Activated effector memory CD4-positive, alpha-beta T cell treated with Interleukin-2 at 50 U/mL for 16 hours (primary cell): ENCODE results near the gene RFC2.
"Not testable (repeated sequence)": the region's sequence is repeated elsewhere in the genome, so short reads cannot be mapped to it uniquely, and the experiment has no call there.

Source experiments
- DNase-seq: peaks from one replicate; pipeline ENCODE4 v3.0.0-alpha.2; 2020

The RFC2 gene

DNA sequence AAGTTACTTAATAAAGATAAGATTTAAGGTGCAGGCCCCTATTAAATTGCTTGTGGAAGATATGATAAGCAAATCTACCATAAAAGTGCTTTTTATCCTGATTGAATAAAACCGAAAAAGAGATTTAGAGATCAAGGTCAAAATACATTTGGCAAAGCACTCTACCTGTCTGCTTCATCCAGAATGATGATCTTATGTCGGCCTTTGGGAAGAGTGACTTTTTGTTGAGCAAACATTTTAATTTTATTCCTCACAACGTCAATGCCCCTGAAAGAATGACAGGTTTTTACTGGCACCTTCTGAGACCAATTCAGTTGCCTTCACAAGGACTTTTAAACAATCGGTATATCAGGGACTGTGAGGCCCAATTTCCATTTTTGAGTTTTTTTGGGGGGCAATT is 7.7 kb downstream of the RFC2 start:
- no peak for DNase-seq

DNA sequence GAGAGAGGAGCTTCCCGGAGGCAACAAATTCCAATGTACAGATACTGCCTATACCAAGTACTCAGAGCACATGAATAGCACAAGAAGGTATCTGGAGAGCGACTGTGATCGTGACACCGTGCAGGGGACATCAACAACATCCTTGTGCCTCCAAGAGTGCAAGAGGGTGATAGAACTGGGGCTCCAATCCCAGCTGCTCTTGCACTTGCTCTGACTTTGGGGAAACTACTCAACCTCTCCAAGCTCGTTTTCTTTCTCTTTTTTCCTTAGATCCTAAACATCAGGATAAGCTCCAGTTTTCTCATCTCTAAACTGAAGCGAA is 12.1 kb downstream of the RFC2 start:
- no peak for DNase-seq

DNA sequence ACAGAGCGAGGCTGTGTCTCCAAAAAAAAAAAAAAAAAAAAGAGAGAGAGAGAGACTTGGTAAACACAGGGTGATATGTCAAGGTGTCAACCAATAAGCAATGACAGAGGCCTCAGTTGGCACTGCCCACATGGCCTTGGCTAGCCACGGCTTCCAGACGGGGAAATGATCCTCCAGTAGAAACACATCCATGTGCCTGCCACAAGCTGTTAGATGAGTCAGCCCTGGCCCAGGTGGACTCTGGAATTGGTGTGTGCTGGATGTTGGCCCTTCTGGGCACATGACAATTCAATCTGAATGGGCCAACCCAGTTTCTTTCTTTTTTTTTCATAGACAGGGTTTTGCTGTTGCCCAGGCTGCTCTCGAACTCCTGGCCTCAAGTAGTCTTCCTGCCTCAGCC is 13.7 kb downstream of the RFC2 start:
- no peak for DNase-seq

DNA sequence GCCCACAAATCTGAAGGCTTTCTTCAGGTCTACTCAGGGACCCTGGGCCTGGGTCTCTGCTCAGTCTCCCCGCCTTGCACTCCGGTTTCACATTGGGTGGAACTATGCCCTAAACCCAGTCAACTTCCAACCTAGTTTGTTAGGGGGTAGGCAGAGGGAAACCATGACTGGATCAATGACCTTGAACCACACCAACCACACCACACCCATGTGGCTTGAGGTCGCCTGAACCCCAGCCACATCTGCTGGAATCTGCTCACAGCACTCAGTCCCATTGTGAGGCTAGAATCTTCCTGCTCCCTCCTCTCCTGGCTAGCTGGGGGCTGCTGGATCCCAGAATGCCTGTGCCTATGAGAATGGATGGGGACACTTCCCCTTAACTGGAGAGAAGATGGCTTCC is 17.9 kb downstream of the RFC2 start:
- no peak for DNase-seq

DNA sequence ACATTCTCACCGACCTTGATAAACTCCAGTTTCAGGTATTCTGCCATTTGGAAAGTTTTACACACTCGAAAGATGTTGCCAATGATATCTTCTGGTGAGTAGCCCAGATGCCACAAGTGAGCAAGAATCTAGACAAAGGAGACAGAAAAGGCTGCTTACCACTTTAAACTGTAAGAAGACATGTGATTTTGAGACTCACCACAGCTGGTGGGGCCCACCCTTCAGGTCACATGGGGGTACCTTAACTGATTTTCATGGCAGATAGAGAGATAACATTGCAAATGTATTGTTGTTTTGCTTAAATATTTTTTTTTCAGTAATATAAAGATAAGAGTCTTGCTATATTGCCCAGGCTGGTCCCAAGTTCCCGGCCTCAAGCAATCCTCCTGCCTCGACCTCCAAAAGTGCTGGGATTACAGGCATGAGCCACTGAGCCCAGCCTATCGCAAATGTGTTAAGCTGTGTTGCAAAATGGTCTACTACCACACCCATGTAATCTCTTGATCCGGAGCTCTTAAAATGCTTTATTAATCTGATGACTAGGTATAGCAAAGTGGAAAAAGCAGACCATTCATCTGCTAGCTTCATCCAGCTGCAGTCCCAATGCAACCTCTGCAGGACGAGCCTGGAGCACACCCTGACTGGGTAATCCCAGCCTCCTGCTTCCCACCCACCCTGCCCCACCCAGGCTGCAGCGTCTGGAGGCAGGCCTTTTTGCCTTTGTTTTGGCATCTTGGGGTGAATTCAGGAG is 18.5 kb downstream of the RFC2 start:
- DNase-seq = no peak

DNA sequence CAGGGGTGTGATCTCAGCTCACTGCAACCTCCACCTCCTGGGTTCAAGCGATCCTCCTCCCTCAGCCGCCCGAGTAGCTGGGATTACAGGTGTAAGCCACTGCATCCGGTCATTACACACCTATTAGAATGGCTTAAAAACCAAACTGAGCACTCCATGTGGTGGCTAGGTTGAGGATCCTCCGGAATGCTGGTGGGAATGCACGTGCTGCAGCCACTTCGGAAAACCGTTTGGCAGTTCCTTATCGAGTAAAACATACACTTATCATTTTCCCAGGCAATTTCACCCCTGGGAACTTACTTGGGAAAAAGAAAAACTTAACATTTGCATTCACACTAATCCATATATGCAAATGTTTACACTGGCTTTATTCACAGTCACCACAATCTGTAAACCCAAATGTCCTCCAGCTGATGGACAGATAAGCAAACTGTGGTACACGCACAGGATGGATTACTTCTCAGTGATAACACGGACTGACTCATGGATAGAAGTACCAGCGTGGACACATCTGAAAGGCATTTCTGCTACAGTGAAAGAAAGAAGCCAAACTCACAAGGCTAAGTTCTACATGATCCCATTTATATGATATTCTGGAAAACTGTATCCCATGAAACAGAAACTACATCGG is 20.4 kb downstream of the RFC2 start:
- DNase-seq = no peak

DNA sequence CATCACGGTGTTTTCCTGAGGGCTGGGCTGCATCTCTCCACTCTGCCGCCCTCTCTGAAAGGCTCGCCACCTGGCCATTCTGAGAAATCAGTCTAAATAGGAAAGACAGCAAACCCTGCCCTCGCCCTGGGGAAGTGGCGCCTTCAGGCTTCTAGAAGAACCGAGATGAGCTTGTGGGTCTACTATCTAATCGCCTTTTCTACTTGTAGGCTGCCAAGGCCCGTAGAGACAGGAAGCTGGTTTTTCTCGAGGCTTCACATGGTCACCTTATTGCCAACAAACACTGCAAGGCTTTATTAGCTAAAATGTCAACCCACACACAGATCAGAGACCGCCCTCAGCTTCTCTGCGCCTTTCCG is 23.0 kb downstream of the RFC2 start:
- DNase-seq = no peak

DNA sequence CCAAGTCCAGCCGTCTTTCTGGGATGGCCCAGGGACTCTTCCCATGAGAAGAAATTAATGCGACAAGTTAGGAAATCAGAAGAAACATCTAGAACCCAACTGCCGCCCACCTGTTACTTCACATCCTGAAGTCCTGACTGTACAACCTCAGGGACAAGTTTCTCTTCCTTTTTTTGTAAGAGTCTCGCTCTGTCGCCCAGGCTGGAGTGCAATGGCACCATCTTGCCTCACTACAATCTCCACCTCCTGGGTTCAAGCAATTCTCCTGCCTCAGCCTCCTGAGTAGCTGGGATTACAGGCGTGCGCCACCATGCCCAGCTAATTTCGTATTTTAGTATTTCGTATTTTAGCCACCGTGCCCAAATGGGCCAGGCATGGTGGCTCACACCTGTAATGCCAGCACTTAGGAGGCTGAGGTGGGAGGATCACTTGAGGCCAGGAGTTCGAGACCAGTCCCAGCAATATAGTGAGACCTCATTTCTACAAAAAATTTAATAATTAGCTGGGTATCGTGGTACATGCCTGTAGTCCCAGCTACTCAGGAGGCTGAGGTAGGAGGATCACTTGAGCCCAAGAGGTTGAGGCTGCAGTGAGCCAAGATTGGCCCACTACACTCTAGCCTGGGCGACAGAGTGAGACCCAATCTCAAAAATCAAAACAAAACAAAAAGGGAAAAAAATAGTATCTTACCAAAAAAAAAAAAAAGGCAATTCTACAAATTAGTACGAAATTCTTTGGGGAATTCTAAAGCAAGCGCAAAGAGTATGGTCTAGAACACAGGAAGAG is 23.6 kb downstream of the RFC2 start:
- no peak for DNase-seq

DNA sequence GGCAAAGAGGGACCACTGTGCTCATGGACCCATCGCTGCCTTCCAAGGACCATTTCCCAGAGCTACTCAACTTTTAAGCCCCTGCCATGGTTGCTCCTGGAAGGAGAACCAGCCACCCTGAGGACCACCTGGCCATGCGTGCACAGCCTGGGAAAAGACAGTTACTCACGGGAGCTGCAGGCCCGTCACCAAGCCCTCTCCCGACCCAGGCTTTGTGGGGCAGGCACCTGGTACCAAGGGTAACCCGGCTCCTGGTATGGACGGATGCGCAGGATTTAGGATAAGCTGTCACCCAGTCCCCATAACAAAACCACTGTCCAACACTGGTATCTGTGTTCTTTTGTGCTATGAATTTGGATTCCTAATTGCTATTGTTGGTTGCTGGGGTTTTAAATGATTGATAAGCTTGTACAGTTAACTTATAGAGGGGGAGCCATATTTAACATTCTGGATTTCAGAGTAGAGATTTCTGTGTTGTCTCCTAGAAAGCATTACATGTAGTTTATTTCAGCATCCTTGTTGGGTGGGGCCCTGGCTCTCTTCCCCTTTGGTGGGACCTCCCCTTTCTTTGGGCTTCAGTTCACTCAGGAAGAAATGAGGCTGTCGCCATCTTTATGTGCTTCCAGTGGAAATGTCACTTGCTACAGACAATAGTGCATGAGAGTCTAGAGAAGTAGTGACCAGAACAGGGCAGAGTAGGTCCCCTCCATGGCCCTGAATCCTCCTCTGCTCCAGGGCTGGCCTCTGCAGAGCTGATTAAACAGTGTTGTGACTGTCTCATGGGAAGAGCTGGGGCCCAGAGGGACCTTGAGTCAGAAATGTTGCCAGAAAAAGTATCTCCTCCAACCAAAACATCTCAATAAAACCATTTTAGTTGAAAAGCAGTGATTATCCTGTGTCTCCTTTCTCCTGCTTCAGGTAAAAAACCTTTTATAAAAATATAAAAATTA is 25.0 kb downstream of the RFC2 start:
- DNase-seq = no peak

DNA sequence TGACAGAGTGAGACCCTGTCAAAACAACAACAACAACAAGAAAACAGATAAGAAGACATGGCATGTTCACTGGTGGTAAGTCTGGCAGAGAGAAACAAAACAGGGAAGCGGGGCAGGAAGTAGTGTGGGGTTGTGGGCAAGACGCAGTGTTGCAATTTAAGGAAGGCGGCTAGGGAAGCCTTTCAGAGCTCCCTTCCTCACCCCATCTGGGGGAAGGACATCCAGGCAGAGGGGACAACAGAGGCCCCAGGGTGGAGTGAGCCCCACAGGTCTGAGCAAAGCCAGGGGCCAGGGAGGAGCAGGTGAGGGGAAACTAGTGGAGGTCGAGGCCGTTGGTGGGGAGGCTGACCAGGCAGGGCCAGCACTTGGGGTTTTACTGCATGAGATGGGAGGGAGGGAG is 27.6 kb downstream of the RFC2 start:
- no peak for DNase-seq

DNA sequence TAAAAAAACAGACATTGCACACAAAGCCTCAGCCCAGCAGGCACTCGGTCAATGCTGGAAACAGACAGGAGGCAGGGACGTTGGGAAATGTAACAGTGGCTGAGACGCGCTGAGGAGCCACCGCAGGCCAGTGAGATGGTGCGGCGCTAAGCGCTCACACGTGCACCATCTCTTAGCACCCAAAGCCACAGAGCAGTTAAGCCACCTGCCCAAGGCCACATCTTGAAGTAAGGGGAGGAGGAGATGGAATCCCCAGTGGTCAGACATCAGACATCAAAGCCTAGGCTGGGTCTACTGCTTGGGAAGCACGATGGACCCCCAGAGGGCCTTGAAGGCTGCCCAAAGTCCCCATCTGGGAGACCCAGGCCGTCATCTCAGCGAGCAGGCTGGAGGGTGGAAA is 28.8 kb downstream of the RFC2 start:
- DNase-seq = no peak

DNA sequence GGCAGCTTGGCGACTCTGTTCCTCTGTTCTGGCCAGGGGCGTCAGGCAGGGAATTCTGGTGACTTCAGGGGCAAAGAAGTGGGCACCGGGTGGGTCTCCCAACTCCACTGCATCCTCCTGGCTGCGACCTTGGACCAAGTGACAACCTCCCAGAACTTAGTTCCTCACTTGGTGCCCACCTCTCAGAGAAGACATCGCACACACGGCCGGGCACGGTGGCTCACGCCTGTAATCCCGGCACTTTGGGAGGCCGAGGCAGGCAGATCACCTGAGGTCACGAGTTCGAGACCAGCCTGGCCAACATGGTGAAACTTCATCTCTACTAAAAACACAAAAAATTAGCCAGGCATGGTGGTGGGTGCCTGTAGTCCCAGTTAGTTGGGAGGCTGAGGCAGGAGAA is 29.3 kb downstream of the RFC2 start:
- DNase-seq = not testable (repeated sequence)

DNA sequence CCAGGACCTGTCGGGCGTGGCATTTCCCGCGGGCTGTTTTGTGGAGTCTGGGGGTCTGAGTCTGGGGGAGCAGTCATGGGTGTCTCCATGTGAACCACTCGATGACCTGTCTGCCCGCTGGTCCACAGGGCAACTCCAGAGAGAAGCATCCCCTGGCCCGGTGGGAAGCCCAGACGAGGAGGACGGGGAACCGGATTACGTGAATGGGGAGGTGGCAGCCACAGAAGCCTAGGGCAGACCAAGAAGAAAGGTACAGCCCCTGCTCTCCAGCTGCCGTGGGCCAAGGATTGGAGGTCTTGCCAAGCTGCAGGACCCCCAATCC is 29.7 kb downstream of the RFC2 start:
- DNase-seq = no peak

DNA sequence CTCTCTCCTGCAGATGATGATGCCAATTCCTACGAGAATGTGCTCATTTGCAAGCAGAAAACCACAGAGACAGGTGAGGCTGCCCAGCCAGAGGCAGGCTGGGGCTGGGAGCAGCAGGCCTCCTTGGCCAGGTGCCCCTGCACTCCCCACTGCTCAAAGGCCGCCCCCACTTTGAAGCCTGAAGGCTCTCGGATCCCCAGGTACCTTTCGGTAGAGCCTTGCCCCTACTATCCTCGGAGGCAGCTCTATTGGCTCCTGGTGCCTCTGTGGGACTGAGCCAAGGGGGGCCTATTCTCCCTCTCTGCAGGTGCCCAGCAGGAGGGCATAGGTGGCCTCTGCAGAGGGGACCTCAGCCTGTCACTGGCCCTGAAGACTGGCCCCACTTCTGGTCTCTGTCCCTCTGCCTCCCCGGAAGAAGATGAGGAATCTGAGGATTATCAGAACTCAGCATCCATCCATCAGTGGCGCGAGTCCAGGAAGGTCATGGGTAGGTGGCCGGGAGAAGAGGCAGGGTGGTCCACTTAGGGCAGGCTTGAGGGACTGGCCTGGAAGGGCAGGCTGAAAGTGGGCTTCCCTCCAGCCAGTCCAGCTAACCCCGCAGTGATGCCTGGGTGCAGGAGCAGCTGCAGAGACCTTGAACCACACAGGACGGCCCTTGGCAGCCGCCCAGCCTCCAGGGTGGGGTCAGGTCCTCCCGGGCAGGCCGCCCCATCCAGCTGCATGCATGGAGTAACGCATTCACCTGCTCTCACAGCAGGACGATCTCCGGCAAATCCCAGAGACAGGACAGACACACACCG is 30.3 kb downstream of the RFC2 start:
- no peak for DNase-seq

DNA sequence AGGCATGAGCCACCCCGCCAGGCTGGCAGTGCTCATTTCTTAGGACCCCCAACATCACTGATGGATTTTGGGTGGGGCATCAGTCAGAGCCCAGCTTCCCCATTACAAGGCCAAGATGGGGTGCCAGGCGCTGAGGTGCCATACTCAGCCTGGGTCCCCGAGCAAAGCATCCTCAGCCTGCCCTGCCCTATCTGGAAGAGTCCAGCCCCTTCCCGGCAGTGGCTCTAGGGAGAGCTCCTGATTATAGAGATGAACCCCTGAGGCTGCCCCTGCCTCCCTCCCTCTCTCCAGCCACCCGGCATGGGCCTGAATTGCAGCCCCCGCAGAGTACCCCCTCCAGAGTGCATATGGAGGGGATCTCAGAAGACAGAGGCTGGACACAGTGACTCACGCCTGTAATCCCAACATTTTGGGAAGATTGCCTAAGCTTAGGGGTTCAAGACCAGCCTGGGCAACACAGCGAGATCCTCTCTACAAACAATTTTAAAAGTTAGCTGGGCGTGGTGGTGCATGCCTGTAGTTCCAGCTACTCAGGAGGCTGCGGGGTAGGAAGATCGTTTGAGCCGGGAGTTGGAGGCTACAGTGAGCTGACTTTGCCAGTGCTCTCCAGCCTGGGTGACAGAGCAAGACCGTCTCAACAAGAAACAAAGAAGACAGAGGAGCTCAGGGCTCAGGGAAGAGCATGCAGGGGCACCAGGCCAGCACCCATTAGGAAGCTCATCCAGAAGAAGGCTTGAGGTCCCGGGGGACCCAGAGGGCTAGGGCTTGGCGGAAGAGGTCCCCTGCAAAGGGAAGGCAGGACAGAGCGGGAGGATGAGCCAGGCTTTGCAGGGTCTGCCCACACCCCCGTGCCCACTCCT is 31.1 kb downstream of the RFC2 start:
- no peak for DNase-seq

DNA sequence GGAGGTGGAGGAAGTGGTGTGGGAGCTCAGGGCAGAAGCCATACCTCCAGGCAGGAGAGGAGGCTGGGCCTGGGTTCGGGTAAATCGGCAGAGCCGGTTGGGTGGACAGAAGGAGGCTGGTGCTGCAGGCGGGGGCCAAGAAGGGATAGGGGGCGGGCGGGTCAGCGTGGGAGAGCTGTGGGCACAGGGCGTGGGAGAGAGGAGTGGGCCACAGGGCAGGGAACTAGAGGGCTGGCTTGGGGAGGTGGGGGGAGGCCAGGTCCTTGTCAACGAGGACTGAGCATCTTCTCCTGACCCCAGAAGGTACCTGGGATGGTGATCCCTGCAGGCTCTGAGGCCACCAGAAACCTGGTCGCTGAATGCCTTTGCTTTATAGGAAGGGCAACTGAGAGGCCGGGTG is 32.5 kb downstream of the RFC2 start:
- no peak for DNase-seq

DNA sequence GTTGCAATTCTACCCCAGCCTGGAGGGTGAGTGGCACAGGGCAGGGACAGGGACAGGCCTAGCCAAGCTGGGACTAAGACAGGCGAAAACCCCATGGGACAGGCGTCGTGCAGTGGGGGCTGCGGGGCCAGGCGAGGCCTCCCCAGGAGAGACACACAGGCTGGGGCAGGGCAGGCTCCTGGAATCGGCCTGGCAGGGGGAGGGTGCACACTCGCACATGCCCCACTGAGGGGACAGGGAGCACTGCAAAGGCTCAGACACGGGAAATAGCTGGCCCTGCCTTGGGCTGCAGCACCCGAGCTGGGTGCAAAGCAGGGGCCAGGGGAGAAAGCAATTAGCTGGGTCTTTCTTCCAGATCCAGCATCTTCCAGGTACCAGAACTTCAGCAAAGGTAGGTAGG is 34.0 kb downstream of the RFC2 start:
- no peak for DNase-seq

DNA sequence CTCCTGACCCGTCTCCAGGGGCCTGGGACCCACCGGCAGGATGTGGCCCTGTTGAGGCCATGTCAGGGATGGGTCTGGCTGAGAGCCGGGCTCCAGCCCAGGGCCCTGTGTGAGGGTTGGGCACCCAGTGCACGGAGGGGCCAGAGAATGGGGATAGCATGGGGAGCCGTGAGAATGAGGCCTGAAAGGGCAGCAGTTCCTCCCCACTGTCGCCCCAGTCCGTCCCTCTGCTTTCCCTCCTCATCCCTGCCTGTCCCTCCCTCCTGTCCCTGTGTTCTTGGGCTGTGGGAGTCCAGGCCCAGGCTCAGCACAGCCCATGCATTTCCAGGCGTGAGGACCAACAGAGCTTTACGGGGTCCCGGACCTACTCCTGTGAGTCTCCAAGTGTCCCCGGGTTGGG is 34.8 kb downstream of the RFC2 start:
- DNase-seq = no peak

DNA sequence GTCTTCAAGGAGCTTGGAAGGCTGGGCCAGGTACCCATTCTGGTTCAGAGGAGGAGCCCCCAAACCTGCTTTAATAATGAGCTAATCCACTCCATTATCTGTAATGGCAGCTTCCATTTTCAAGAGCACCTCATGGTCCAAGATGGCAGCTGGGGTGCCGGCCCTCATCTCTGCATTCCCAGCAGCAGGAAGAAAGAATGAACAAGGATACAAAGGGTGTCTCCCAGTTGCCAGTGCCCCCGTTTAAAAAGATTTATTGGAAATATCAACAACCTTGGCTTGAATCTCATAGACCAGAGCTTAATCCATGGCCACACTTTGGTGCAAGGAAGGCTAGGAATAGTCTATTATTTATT is 35.9 kb downstream of the RFC2 start:
- DNase-seq = no peak

DNA sequence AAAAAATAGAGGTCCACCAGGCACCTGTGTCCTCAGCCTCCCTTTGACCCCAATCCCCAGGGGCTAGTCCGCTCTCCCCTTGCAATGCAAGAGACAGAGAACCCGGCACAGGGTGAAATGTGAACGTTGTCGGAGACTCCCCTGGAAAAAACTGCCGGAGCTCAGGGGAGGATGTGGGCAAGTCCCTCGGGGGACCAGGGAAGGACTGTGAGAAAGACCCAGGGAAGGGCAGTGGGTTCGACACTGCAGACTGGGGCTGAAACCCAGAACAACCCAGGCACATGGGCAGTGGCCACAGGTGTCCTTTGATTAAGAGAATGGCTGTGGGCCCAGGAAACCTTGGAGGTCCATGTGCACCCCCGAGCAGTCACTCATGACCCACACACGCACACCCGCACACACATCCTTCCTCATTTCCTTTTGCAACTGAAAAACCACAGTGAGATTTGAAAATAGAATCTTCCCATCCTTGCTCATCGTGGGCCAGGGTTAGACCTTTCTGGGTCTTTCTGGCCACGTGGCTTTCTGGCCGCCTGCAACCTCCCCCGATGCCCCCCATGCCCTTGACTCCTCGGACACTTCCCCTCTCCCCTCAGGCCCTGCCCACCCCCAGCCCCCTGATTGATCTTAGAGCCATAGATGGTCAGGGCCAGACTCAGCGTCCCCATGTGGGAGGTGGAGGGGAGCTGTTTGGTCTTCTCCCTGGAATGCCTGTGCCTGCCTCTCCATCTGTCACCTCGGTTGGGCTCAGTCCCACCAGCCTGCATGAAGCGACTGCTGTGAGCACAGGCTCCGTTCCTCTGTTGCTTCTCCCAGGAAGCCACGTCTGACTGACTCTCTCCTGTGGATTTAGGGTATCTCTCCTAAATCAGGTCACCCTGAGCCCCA is 36.5 kb downstream of the RFC2 start:
- DNase-seq = no peak

DNA sequence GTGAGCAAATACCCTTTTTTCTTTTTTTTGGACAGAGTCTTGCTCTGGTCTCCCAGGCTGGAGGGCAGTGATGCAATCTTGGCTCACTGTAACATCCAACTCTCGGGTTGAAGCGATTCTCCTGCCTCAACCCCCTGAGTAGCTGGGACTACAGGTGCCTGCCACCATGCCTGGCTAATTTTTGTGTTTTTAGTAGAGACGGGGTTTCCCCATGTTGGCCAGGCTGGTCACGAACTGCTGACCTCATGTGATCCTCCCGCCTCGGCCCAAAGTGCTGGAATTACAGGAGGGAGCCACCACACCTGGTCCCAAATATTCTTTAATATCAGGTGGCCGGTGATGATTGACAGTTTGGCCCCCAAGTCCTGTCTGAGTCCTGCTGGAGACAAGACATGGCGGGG is 37.8 kb downstream of the RFC2 start:
- no peak for DNase-seq
